GM20431 (cell line): ENCODE results near the gene ZRANB1.

Source experiments
- in situ Hi-C: fragments of 300-500 bp; cut with MseI, MboI; formaldehyde crosslinking; loops from one replicate; pipeline ENCODE4 v1.15.0; 2020; ENCODE audit warnings: low sequenced_read_pairs; ENCODE audit not compliant: unreplicated experiment

ZRANB1 gene

GRCh38 chr10:125027871-125028869 is 86.2 kb downstream of the ZRANB1 start:
- in situ Hi-C loops, result no loop called here

GRCh38 chr10:125029584-125030242 is 87.8 kb downstream of the ZRANB1 start:
- in situ Hi-C loops, result no loop called here

GRCh38 chr10:125030567-125031197 is 88.8 kb downstream of the ZRANB1 start:
- in situ Hi-C loops, result no loop called here

GRCh38 chr10:125032474-125033020 is 90.6 kb downstream of the ZRANB1 start:
- in situ Hi-C loops, result no loop called here

GRCh38 chr10:125033146-125033924 is 91.4 kb downstream of the ZRANB1 start:
- in situ Hi-C loops, result no loop called here

GRCh38 chr10:125034675-125035074 is 92.8 kb downstream of the ZRANB1 start:
- in situ Hi-C loops, result no loop called here

- in situ Hi-C loops, result no loop called here
Measured at GRCh38 chr10:125035136-125035535, 93.2 kb downstream of the ZRANB1 start.

- in situ Hi-C loops, result no loop called here
Measured at GRCh38 chr10:125035588-125036295, 93.8 kb downstream of the ZRANB1 start.

- in situ Hi-C loops, result no loop called here
Measured at GRCh38 chr10:125037145-125037877, 95.4 kb downstream of the ZRANB1 start.
